HG03039 (cell line): ENCODE data around the gene ZNF559.
A peak's percentile ranks its signal among the peaks of the same experiment; 100 is the strongest.
"Not testable (repeated sequence)": the region's sequence is repeated elsewhere in the genome, so short reads cannot be mapped to it uniquely, and the experiment has no call there.

ENCODE experiments used
- ATAC-seq: cut with Tn5 transposase; IDR thresholded peaks from one replicate; pipeline ENCODE4 v1.9.1; 2021; ENCODE audit warnings: mild to moderate bottlenecking, moderate library complexity; ENCODE audit not compliant: unreplicated experiment

ZNF559 gene

GRCh38 chr19:9323919-9324583 is at the start of gene ZNF559:
TSS of gene ZNF559 (plus strand) at chr19:9324179. CDS start at chr19:9338550, 14,371 bp downstream.
- peak; percentile 90 for ATAC-seq

- not testable (repeated sequence) for ATAC-seq
Measured at GRCh38 chr19:9283485-9283884, 40.5 kb upstream of the ZNF559 start.

DNA sequence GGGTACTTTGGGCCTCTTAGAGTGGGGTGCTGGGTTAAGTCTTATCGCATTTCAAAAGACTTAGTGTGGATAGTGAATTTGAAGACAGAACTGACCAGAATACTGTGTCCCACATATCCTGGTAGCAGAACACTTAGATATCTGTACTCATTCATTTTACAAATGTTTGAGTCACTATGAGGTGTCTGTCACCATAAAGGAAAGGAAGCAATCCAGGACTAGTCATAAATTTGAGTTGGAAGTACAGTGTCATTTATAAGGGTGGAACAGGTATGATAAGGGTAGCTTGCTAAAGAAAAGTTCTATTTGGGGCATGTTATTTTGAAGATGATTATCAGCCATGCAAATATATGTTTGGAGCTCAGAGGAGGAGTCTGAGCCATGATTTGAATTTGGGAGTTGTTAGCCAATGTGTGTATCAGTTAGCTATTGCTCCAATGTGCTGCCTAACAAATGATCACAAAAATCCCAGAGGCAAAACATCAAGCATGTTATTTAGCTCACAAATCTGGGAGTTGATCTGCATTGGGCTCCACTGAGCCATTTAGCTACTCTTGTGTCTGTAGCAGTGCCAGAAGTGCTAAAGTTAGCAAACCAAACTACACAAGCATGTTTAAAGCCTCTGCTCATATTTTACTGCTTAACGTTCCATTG is 34.6 kb upstream of the ZNF559 start:
- ATAC-seq: no peak

GRCh38 chr19:9295411-9295849 is 28.5 kb upstream of the ZNF559 start:
- ATAC-seq: no peak

- no peak for ATAC-seq
Measured at GRCh38 chr19:9296336-9296735, 27.6 kb upstream of the ZNF559 start.

DNA sequence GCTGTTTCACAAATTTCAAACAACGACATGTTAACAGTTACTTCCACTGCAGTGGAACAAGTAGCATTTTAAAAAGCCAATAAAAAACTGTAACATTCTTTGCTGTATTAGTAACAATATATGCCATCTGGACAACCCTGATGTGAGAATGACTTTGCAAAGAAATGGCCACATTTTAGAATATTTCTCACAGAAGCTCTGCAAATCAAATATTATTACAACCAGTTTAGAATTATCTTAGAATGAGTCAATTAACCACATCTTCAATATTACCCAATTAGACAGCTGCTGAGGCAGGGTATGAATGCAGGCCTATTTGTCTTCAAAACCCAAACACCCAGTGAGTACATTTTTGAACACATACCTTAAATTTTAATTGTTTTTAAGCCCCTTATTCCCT is 17.5 kb upstream of the ZNF559 start:
- ATAC-seq: no peak

DNA sequence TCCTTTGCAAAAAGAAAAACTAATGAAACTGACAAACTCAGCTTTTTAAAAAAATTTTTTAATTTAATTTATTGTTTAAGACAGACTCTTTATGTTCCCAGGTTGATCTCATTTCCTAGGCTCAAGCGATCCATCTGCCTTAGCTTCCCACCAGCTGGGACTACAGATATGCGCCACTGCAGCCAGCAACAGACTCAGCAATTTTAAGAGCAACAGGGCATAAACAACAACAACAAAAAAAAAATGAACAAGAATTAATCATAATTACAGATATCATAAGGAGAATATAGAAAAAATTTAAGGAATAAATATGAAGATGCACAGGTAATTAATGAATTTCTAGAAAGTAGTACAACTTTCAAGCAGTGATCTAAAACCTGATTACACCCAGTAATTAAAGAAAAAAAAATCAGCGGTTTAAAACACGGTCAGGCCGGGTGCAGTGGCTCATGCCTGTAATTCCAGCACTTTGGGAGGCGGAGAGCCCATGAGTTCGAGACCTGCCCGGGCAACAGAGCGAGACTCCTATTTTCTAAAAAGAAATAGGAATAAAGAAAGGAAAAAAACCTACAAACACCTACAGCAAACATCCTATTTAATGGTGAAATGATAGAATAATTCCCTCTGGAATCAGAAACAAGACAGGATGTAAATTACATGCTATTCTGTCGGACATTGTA is 15.7 kb upstream of the ZNF559 start:
- no peak for ATAC-seq

DNA sequence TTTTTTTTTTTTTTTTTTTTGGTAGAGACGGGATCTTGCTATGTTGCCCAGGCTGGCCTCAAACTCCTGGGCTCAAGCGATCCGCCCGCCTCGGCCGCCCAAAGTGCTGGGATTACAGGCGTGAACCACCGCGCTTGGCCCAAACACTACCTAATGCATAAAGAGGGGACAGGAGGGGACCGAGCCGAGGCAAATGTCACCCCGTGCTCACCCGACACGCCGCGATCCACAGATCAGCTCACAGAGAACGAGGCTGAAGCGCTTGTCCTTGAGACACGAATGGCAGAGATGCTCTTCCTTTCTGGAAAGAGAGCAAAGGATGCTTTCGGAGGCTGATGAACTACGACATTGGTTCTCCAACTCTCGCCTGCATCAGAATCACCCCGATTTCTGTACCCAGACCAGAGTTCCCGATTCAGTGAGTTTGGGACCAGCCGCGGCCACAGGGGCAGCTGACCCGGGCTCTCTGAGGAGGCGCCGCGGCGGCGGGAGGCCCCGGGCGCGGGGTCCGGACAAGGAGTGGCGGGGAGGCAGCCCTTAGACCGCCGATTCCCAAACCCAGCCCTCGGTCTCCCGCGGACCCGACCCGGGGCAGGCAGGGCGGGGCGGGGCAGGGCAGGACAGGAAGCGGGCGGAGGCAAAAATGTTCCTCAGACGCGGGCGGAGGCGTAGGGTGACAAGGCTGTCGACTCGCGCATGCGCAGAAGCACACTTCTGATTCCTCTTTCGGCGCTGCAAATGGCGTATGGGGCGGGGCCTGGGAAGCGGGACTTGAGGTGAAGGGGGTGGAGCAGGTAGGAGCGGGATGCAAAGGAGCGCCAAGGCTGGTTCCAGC is 14.6 kb upstream of the ZNF559 start, which contains the start of gene ZNF699:
ZNF699 (minus strand) TSS at position 700 of the 835 bp plus-strand sequence. CDS start 4,719 bp downstream, outside the sequence.
- ATAC-seq: peak; percentile 87

- ATAC-seq: peak; percentile 63
Measured at GRCh38 chr19:9309974-9310446, 14.0 kb upstream of the ZNF559 start.

- no peak for ATAC-seq
Measured at GRCh38 chr19:9313756-9314155, 10.2 kb upstream of the ZNF559 start.

GRCh38 chr19:9321338-9321737 is 2.6 kb upstream of the ZNF559 start:
- no peak for ATAC-seq

GRCh38 chr19:9321756-9322155 is 2.2 kb upstream of the ZNF559 start:
- ATAC-seq: not testable (repeated sequence)

DNA sequence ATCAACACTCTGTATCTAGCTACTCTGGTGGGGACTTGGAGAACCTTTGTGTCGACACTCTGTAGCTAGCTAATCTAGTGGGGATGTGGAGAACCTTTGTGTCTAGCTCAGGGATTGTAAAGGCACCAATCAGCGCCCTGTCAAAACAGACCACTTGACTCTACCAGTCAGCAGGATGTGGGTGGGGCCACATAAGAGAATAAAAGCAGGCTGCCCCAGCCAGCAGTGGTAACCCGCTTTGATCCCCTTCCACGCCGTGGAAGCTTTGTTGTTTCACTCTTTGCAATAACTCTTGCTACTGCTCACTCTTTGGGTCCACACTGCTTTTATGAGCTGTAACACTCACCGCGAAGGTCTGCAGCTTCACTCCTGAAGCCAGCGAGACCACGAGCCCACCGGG is 1.8 kb upstream of the ZNF559 start:
- ATAC-seq: not testable (repeated sequence)

GRCh38 chr19:9323557-9323918 is 441 bp upstream of the ZNF559 start:
- ATAC-seq: peak; percentile 12

- ATAC-seq: no peak
Measured at GRCh38 chr19:9324584-9324962, 594 bp downstream of the ZNF559 start.

DNA sequence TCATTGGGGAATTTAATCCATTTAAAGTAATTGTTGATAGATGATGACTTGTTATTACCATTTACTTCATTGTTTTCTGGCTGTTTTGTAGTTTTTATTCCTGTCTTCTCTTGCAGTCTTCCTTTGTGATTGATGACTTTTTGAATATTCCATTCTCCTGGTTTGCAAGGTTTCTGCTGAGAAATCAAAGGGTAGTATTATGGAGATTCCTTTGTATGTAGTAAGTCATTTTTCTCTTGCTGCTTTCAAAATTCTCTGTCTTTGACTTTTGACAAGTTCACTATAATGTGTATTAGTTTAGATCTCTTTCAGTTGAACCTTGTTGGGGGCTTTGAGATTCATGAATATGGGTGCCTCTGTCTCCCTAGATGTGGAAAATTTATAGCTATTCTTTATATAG is 6.0 kb downstream of the ZNF559 start:
- no peak for ATAC-seq

GRCh38 chr19:9342610-9343304 is 18.8 kb downstream of the ZNF559 start:
- no peak for ATAC-seq

GRCh38 chr19:9345005-9345404 is 21.0 kb downstream of the ZNF559 start:
- no peak for ATAC-seq

DNA sequence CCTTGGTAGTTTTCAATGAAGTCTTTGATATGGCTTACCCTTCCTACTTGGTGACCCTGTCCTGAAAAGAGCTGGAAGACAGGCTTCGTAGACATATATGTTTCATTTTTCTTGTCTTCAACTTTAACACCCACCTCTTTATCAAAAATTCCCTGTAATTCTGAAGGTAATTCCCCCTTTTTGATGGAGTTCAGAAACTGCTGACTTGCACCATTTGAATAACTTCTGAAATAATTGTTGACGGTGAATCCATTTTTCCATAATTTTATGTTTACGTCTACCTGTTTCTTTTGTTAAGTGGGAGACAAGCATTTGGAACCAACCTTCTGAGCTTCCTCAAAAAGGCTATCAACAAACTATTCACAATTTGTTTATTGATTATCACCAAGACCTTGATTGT is 24.3 kb downstream of the ZNF559 start:
- no peak for ATAC-seq

- no peak for ATAC-seq
Measured at GRCh38 chr19:9348671-9349070, 24.7 kb downstream of the ZNF559 start.
